A549 (cell line): Measurements from ENCODE around the gene CARD19. TPM values are rescaled to one million over a fixed set of nuclear protein-coding genes. Genes with fewer than 3 reads are reported as not detected.

Source experiments
- ATAC-seq, 2 experiments: fragments of 200-7000 bp in 1 of 2; fragments of >200 bp in 1 of 2; cut with Nextera tagmentation in 1 of 2; cut with Tn5 transposase in 1 of 2; 3 replicates each; pipeline versions ENCODE4 v1.8.0 to v1.9.1; 2018 to 2020; ENCODE audit warnings: mild to moderate bottlenecking in 1 of 2, moderate library complexity in 1 of 2
- CTCF ChIA-PET: fragments of 300-600 bp; sonication (Branson Sonifier 250); formaldehyde crosslinking; extraction: SDS; loops from one replicate; lab custom pipeline; 2021; ENCODE audit warnings: antibody characterized with exemption, inconsistent platforms; lab: Yijun Ruan, JAX
- POLR2A ChIA-PET: fragments of 350-600 bp; formaldehyde crosslinking; extraction: SDS; loops from one replicate; lab custom pipeline; 2021; ENCODE audit warnings: antibody characterized with exemption, inconsistent platforms; lab: Yijun Ruan, JAX
- DNase-seq, 2 experiments: peaks; one replicate each; pipeline versions ENCODE4 v3.0.0 to v3.0.0-alpha.2; 2011 to 2016; ENCODE audit warnings: low read depth in 1 of 2, low spot score in 1 of 2
- FAIRE-seq: peaks from 2 replicates; lab custom pipeline; 2011; peaks lifted over from hg19 to GRCh38; lab: Jason Lieb, UNC
- H3K27ac ChIP-seq, 2 experiments: fragments of >200 bp; sonication (Bioruptor Twin); formaldehyde crosslinking; 3 replicates each; pipeline ENCODE4 v1.5.1; 2016 to 2017
- H3K4me1 ChIP-seq: fragments of >200 bp; sonication (Bioruptor Twin); formaldehyde crosslinking; 3 replicates; pipeline ENCODE4 v1.6.1; 2016
- H3K4me2 ChIP-seq: fragments of >200 bp; sonication (Bioruptor Twin); formaldehyde crosslinking; 3 replicates; pipeline ENCODE4 v1.6.1; 2016
- H3K4me3 ChIP-seq: fragments of >200 bp; sonication (Bioruptor Twin); formaldehyde crosslinking; 3 replicates; pipeline ENCODE4 v1.5.1; 2016
- H3K9me3 ChIP-seq: fragments of >200 bp; sonication (Bioruptor Twin); formaldehyde crosslinking; 3 replicates; pipeline ENCODE4 v1.6.1; 2016
- CEBPB ChIP-seq, 2 experiments: fragments of >200 bp in 1 of 2; sonication (Bioruptor Twin) in 1 of 2; formaldehyde crosslinking in 1 of 2; IDR thresholded peaks; 2 replicates each; pipeline ENCODE4 v1.6.1; 2012 to 2016
- EHMT2 ChIP-seq: fragments of 200-600 bp; sonication (generic); IDR thresholded peaks from 2 replicates; pipeline ENCODE4 v1.6.1; 2016; ENCODE audit warnings: antibody characterized with exemption, low read depth, mild to moderate bottlenecking, moderate library complexity
- JUNB ChIP-seq: fragments of >200 bp; sonication (Bioruptor Twin); formaldehyde crosslinking; IDR thresholded peaks from 2 replicates; pipeline ENCODE4 v1.6.1; 2016
- NR3C1 ChIP-seq: fragments of >200 bp; sonication (Bioruptor Twin); formaldehyde crosslinking; IDR thresholded peaks from 3 replicates; pipeline ENCODE4 v1.6.1; 2017
- SREBF2 ChIP-seq: fragments of 450-650 bp; IDR thresholded peaks from 2 replicates; pipeline ENCODE4 v1.6.1; 2014; ENCODE audit warnings: mild to moderate bottlenecking, moderate library complexity
- ZFP36 ChIP-seq: fragments of 450-650 bp; IDR thresholded peaks from 2 replicates; pipeline ENCODE4 v1.6.1; 2014; ENCODE audit warnings: borderline replicate concordance; ENCODE audit not compliant: partially characterized antibody
- WGBS: methylation state at CpG from one replicate; pipeline ENCODE4 v1.1.6; 2017; ENCODE audit errors: missing lambda C conversion rate; 5-methylcytosine and 5-hydroxymethylcytosine counted together
- polyA plus RNA-seq, 4 experiments: library from polyadenylated mRNA; depleted of rRNA in 3 of 4; stranded (reverse); fragments of >200 nt; fragmentation: RNase III in 1 of 4; extraction: RNeasy Plus Mini Kit Qiagen cat#74134 plus additional on column Dnase treatment in 1 of 4; gene quantifications; 2 replicates in 3 of 4; 3 replicates in 1 of 4; pipeline ENCODE4 v1.2.3, GENCODE V29; 2011 to 2017
- TF ChIP-seq, protein P1 (sequence below): fragments of >200 bp; sonication (Bioruptor Twin); formaldehyde crosslinking; IDR thresholded peaks from 3 replicates; pipeline ENCODE4 v1.5.1; 2016
- TF ChIP-seq, protein P2 (sequence below): IDR thresholded peaks from 2 replicates; pipeline ENCODE4 v1.6.1; 2012; ENCODE audit warnings: low read depth, borderline replicate concordance
- TF ChIP-seq, protein P3 (sequence below): fragments of 250-450 bp; sonication (Bioruptor Pico); IDR thresholded peaks from 2 replicates; pipeline ENCODE4 v1.5.0; 2021; ENCODE audit warnings: mild to moderate bottlenecking, moderate library complexity, borderline replicate concordance
- TF ChIP-seq, protein P4 (sequence below): fragments of 150-350 bp; IDR thresholded peaks from 2 replicates; pipeline ENCODE4 v1.6.1; 2014; ENCODE audit warnings: low read depth, mild to moderate bottlenecking, low read length

Gene CARD19
- polyA plus RNA-seq, 2 of the 4 experiments (the other 2 are of a cell fraction): 27.6 to 30.3 TPM

DNA sequence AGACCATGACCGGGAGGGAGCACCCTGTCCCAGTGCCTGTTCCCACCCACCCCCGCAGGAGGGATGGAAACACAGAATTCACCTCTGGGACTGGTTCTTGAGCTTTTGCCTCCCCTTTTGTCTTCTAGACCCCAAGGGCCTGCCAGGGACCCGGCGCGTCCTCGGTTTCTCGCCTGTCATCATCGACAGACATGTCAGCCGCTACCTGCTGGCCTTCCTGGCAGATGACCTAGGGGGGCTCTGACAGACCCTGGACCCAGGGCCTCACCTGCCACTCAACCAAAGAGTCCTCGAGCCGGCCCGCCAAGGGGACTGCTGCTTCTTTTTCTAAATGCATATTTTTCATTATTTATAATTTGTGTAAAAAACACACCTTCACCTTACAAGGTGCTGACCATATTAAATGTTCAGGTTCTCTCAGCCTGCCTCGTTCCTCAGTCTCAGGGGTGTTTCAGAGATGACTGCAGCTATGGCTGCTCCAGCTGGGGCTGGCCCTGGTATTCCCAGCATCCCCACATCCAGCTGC, 16.9 kb downstream of the CARD19 start (continued):
- TF ChIP-seq, protein P1, sequence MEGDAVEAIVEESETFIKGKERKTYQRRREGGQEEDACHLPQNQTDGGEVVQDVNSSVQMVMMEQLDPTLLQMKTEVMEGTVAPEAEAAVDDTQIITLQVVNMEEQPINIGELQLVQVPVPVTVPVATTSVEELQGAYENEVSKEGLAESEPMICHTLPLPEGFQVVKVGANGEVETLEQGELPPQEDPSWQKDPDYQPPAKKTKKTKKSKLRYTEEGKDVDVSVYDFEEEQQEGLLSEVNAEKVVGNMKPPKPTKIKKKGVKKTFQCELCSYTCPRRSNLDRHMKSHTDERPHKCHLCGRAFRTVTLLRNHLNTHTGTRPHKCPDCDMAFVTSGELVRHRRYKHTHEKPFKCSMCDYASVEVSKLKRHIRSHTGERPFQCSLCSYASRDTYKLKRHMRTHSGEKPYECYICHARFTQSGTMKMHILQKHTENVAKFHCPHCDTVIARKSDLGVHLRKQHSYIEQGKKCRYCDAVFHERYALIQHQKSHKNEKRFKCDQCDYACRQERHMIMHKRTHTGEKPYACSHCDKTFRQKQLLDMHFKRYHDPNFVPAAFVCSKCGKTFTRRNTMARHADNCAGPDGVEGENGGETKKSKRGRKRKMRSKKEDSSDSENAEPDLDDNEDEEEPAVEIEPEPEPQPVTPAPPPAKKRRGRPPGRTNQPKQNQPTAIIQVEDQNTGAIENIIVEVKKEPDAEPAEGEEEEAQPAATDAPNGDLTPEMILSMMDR: no peak
- TF ChIP-seq, protein P2, sequence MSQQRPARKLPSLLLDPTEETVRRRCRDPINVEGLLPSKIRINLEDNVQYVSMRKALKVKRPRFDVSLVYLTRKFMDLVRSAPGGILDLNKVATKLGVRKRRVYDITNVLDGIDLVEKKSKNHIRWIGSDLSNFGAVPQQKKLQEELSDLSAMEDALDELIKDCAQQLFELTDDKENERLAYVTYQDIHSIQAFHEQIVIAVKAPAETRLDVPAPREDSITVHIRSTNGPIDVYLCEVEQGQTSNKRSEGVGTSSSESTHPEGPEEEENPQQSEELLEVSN: no peak
- no peak for TF ChIP-seq CEBPB (IDR thresholded peaks at IDR 0.05)

DNA sequence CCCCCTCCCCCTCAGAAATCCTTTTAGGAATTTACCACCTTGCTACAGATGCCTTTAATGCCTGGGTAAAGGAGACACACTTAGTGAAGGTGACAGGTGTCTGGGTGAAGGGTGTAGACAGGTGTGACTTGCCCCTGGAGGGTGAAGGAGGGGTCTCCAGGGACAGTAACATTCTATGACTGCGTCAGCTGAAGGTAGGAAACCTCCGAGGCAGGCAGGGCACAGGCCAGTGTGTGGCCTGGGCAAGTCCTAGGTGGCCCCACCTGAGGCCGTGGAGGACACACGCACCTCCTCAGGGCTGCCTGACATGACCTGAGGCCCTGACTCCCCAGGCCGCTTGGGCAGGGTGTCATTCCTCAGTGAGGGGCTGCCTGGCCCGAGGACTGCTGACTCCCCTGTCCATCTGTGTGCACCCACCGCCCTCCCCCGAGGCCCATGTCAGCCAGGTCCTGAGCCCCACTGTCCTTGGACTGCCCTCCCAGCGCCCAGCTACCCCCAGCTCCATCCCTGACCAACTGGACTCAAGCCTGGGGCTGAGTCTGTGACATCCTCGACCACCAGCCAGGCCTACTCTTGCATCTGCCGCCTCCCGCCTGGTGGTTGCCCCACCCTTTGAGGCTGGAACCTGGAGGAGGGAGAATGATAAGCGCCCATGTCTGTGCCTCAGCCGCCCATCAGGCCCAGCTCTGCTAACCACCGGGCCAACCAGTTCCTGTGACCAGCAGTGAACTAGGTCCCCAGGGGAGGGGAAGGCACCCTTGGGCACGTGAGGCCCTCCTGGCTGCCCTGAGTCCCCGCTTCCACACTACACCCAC, 18.4 kb downstream of the CARD19 start:
- Histone ChIP-seq H3K4me3 (no peak overlapping the region), H3K27ac (peak overlapping the region; percentile 78 to 81), H3K4me1 (peaks cover 46% of the 10 kb centered on the region), H3K4me2 (peak overlapping the region; percentile 39; the same call in 2 of the 3 replicates)
- ChIA-PET CTCF (interaction anchor here (1.7 to 3.9 kb wide), 2 partner anchors 20 to 189 kb away, joined by 5 to 24 read pairs; partner anchors contain the start of gene NINJ1), POLR2A (interaction anchor here (0.9 to 1.0 kb wide), 2 partner anchors 19 to 20 kb away, joined by 3 to 5 read pairs; partner anchors contain the start of gene NINJ1)
- no peak for ATAC-seq
- DNase-seq: no peak
- WGBS: 90% methylated on average over 7 of the region's 17 CpGs
- no peak for FAIRE-seq
- no peak for TF ChIP-seq EHMT2
- TF ChIP-seq, protein P3, sequence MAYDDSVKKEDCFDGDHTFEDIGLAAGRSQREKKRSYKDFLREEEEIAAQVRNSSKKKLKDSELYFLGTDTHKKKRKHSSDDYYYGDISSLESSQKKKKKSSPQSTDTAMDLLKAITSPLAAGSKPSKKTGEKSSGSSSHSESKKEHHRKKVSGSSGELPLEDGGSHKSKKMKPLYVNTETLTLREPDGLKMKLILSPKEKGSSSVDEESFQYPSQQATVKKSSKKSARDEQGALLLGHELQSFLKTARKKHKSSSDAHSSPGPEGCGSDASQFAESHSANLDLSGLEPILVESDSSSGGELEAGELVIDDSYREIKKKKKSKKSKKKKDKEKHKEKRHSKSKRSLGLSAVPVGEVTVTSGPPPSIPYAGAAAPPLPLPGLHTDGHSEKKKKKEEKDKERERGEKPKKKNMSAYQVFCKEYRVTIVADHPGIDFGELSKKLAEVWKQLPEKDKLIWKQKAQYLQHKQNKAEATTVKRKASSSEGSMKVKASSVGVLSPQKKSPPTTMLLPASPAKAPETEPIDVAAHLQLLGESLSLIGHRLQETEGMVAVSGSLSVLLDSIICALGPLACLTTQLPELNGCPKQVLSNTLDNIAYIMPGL (CRISPR knock-in tag): no peak
- TF ChIP-seq JUNB: no peak
- TF ChIP-seq, all 56 proteins: peak for 0
- no peaks in the 10 kb centered on the region for H3K9me3 ChIP-seq

DNA sequence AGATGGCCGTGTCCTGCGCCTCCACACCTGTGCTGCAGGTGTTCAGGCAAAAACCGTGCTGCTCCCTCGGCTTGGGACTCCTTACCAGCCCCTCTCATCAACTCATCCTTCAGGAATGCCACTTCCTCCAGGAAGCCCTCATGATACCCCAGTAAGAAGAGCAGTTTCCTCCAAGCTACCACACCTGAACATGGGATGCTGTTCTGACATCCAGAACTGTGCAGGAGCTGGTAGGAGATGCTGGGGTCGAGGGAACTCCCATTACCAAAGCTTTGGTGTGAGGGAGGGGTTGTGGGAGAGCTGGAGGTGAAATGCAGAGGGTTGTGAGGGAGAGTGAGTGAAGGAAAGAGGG, 18.9 kb downstream of the CARD19 start:
- Histone ChIP-seq H3K4me2 (no peak overlapping the region), H3K9me3 (no peaks in the 10 kb centered on the region), H3K27ac (peak overlapping the region; percentile 78 to 81; a peak in 4 of 6 replicates), H3K4me1 (peaks cover 52% of the 10 kb centered on the region), H3K4me3 (no peak overlapping the region)
- no peak for DNase-seq
- TF ChIP-seq, protein P3 (CRISPR knock-in tag): no peak
- peak; percentile 94 for TF ChIP-seq ZFP36
- TF ChIP-seq, protein P4, sequence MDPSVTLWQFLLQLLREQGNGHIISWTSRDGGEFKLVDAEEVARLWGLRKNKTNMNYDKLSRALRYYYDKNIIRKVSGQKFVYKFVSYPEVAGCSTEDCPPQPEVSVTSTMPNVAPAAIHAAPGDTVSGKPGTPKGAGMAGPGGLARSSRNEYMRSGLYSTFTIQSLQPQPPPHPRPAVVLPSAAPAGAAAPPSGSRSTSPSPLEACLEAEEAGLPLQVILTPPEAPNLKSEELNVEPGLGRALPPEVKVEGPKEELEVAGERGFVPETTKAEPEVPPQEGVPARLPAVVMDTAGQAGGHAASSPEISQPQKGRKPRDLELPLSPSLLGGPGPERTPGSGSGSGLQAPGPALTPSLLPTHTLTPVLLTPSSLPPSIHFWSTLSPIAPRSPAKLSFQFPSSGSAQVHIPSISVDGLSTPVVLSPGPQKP: no peak
- no peak for TF ChIP-seq SREBF2
- no peak for TF ChIP-seq NR3C1
- ChIA-PET POLR2A (interaction anchor here (1.0 kb wide), 1 partner anchor 19 kb away, joined by 3 read pairs; the partner anchor contains the start of gene NINJ1), CTCF (interaction anchor here (3.9 kb wide), 1 partner anchor 188 kb away, joined by 24 read pairs; no protein-coding TSS in a partner anchor)
- ATAC-seq: no peak
- WGBS: 91% methylated on average over 5 of the region's 5 CpGs
- no peak for FAIRE-seq
